CD14-positive monocyte (primary cell): ENCODE data around the gene TTC38. TPM values are rescaled to one million over a fixed set of nuclear protein-coding genes. Genes with fewer than 3 reads are reported as not detected.

Experiments used
- DNase-seq, 3 donors: peaks; one replicate each; pipeline ENCODE4 v3.0.0-alpha.2; 2011 to 2022
- H2AFZ ChIP-seq: 2 replicates; pipeline ENCODE4 v1.6.0; 2012; ENCODE audit warnings: mild to moderate bottlenecking, low read depth, low read length, inconsistent platforms; ENCODE audit not compliant: insufficient read depth, poor library complexity, severe bottlenecking
- H3K27ac ChIP-seq, 2 donors: 1 replicate in 1 of 2; 2 replicates in 1 of 2; pipeline ENCODE4 v1.5.1; 2012 to 2013; ENCODE audit warnings: low read length in 2 of 2, control low read depth in 1 of 2, inconsistent platforms in 1 of 2, low read depth in 1 of 2, mild to moderate bottlenecking in 1 of 2
- H3K27me3 ChIP-seq, 2 donors: one replicate each; pipeline versions ENCODE4 v1.6.0 to v1.6.1; 2011 to 2013; ENCODE audit warnings: low read length in 2 of 2; ENCODE audit not compliant: control insufficient read depth in 2 of 2, insufficient read depth in 2 of 2
- H3K36me3 ChIP-seq, 2 donors: replicated peaks in 1 of 2; 1 replicate in 1 of 2; 2 replicates in 1 of 2; pipeline versions ENCODE4 v1.5.1 to v1.6.1; 2012 to 2013; ENCODE audit warnings: low read length in 2 of 2, control low read depth in 1 of 2, inconsistent platforms in 1 of 2, mild to moderate bottlenecking in 1 of 2; ENCODE audit not compliant: insufficient read depth in 2 of 2, control insufficient read depth in 1 of 2
- H3K4me1 ChIP-seq, 2 donors: 1 replicate in 1 of 2; 2 replicates in 1 of 2; pipeline versions ENCODE4 v1.5.1 to v1.6.1; 2012 to 2013; ENCODE audit warnings: low read length in 2 of 2, control low read depth in 1 of 2, inconsistent platforms in 1 of 2, mild to moderate bottlenecking in 1 of 2, moderate library complexity in 1 of 2; ENCODE audit not compliant: insufficient read depth in 2 of 2, control insufficient read depth in 1 of 2
- H3K4me2 ChIP-seq: replicated peaks from 2 replicates; pipeline ENCODE3; 2012; ENCODE audit warnings: low read length, moderate library complexity, mild to moderate bottlenecking; ENCODE audit not compliant: poor library complexity, severe bottlenecking; ENCODE audit errors: extremely low read depth
- H3K4me3 ChIP-seq, 3 experiments: fragments of 200-600 bp in 1 of 3; sonication (generic) in 1 of 3; replicated peaks in 1 of 3; 1 replicate in 2 of 3; 2 replicates in 1 of 3; pipeline ENCODE4 v1.5.1; 2011 to 2013; ENCODE audit warnings: low read length in 3 of 3, mild to moderate bottlenecking in 3 of 3, control low read depth in 2 of 3, low read depth in 2 of 3, inconsistent platforms in 1 of 3, moderate library complexity in 1 of 3
- H3K79me2 ChIP-seq: 2 replicates; pipeline ENCODE4 v1.6.0; 2012; ENCODE audit warnings: mild to moderate bottlenecking, control low read depth, inconsistent platforms, low read length, moderate library complexity; ENCODE audit not compliant: insufficient read depth
- H3K9ac ChIP-seq: 2 replicates; pipeline ENCODE4 v1.6.0; 2017; ENCODE audit warnings: low read length, mild to moderate bottlenecking; ENCODE audit not compliant: insufficient read depth, poor library complexity, severe bottlenecking
- H3K9me3 ChIP-seq, 2 donors: replicated peaks in 1 of 2; 1 replicate in 1 of 2; 2 replicates in 1 of 2; pipeline versions ENCODE4 v1.5.1 to v1.6.1; 2012 to 2013; ENCODE audit warnings: low read length in 2 of 2, control low read depth in 1 of 2; ENCODE audit not compliant: control insufficient read depth in 1 of 2, insufficient read depth in 1 of 2
- H4K20me1 ChIP-seq: 2 replicates; pipeline ENCODE4 v1.6.0; 2012; ENCODE audit warnings: mild to moderate bottlenecking, low read length, control low read depth, moderate library complexity; ENCODE audit not compliant: insufficient read depth
- H3K27ac Mint-ChIP-seq, 7 donors: one replicate each; pipeline ENCODE4 v1.8.0; 2020; ENCODE audit warnings: mild to moderate bottlenecking in 7 of 7, mixed read lengths in 7 of 7, moderate library complexity in 6 of 7, inconsistent platforms in 2 of 7
- H3K27me3 Mint-ChIP-seq, 3 donors: one replicate each; pipeline ENCODE4 v1.8.0; 2021 to 2022; ENCODE audit warnings: low read depth in 3 of 3, mild to moderate bottlenecking in 3 of 3, mixed read lengths in 3 of 3, moderate library complexity in 3 of 3, inconsistent platforms in 1 of 3
- H3K36me3 Mint-ChIP-seq, 2 donors: one replicate each; pipeline ENCODE4 v1.8.0; 2020; ENCODE audit warnings: mixed read lengths in 2 of 2, inconsistent platforms in 1 of 2, mild to moderate bottlenecking in 1 of 2
- H3K4me1 Mint-ChIP-seq: one replicate; pipeline ENCODE4 v1.8.0; 2020; ENCODE audit warnings: mild to moderate bottlenecking, mixed read lengths
- H3K4me3 Mint-ChIP-seq, 2 donors: one replicate each; pipeline ENCODE4 v1.8.0; 2020; ENCODE audit warnings: mild to moderate bottlenecking in 2 of 2, mixed read lengths in 2 of 2, moderate library complexity in 1 of 2
- H3K9me3 Mint-ChIP-seq, 7 donors: one replicate each; pipeline ENCODE4 v1.8.0; 2020 to 2022; ENCODE audit warnings: mixed read lengths in 7 of 7, mild to moderate bottlenecking in 6 of 7, moderate library complexity in 6 of 7, inconsistent platforms in 2 of 7
- WGBS: methylation state at CpG from one replicate; pipeline ENCODE4 v1.1.5; 2013; ENCODE audit warnings: missing lambda C conversion rate; ENCODE audit not compliant: insufficient coverage; 5-methylcytosine and 5-hydroxymethylcytosine counted together
- intact Hi-C, 2 donors: fragments of 100-400 bp; cut with micrococcal nuclease; formaldehyde crosslinking; loops; one replicate each; pipeline versions ENCODE4 v1.15.0 to v1.15.1; 2023
- polyA plus RNA-seq, 3 donors: library from polyadenylated mRNA; depleted of rRNA in 1 of 3; unstranded in 2 of 3; stranded (reverse) in 1 of 3; fragments of 300-500 nt in 2 of 3; fragments of >200 nt in 1 of 3; fragmentation: Illumina TruSeq in 2 of 3; gene quantifications; 1 replicate in 2 of 3; 2 replicates in 1 of 3; pipeline ENCODE4 v1.2.3, GENCODE V29; 2012 to 2021
- TF ChIP-seq, protein P1 (sequence below): fragments of 200-600 bp; IDR thresholded peaks from one replicate; pipeline ENCODE4 v1.8.0; 2022; ENCODE audit warnings: antibody characterized with exemption, mild to moderate bottlenecking

The TTC38 gene
- polyA plus RNA-seq, 3 donors: 14.7 to 22.5 (median 17.0) TPM

DNA sequence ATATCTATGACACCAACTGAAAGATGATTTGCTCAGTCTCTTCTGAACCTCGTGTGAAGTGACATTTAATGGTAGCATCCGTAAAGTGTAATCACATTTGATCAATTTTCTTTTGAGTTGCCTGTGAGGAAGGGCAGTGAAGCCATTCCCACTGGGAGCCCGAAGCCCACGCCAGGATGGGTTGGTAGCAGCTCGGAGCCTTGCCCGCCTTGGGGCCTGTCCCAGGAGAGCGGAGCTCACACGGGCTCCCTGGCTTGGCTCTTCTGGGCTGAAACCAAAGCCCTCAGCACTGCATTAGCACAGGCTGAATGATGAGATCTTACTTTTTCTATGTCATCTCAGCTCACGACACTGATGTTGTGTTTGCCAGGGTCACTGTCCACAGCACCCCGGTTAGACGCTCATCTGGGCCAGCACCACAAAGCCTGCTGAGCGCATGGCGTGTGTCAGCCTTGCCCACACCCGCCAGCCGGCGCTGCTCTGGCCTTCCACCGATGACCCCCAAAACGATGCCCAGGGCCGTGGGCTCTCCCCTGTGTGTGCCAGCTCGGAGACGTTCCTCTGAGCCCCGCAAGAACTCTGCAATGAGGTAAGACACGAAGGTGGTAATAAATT is 58.4 kb downstream of the TTC38 start:
- H3K27me3 ChIP-seq: no peaks in the 10 kb centered on the region
- peaks cover 3% of the 10 kb centered on the region for H3K79me2 ChIP-seq
- Mint-ChIP-seq H3K36me3 (peaks cover 72 to 96% of the 10 kb centered on the region in 2 donors), H3K9me3 (no peaks in the 10 kb centered on the region), H3K27ac (no peak overlapping the region), H3K4me1 (no peaks in the 10 kb centered on the region), H3K4me3 (no peak overlapping the region), H3K27me3 (peaks cover 0 to 2% (median 0%) of the 10 kb centered on the region in 3 donors)
- DNase-seq: no peak
- no peak overlapping the region for H3K9ac ChIP-seq
- WGBS: 95% methylated on average over 22 of the region's 23 CpGs
- H3K4me2 ChIP-seq: no peak overlapping the region
- intact Hi-C loops: no loop called here
- no peaks in the 10 kb centered on the region for H4K20me1 ChIP-seq
- no peaks in the 10 kb centered on the region for H3K4me1 ChIP-seq
- no peak overlapping the region for H2AFZ ChIP-seq
- no peak overlapping the region for H3K27ac ChIP-seq
- TF ChIP-seq, protein P1, sequence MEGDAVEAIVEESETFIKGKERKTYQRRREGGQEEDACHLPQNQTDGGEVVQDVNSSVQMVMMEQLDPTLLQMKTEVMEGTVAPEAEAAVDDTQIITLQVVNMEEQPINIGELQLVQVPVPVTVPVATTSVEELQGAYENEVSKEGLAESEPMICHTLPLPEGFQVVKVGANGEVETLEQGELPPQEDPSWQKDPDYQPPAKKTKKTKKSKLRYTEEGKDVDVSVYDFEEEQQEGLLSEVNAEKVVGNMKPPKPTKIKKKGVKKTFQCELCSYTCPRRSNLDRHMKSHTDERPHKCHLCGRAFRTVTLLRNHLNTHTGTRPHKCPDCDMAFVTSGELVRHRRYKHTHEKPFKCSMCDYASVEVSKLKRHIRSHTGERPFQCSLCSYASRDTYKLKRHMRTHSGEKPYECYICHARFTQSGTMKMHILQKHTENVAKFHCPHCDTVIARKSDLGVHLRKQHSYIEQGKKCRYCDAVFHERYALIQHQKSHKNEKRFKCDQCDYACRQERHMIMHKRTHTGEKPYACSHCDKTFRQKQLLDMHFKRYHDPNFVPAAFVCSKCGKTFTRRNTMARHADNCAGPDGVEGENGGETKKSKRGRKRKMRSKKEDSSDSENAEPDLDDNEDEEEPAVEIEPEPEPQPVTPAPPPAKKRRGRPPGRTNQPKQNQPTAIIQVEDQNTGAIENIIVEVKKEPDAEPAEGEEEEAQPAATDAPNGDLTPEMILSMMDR: no peak
- H3K9me3 ChIP-seq: no peaks in the 10 kb centered on the region
- no peak overlapping the region for H3K4me3 ChIP-seq
- H3K36me3 ChIP-seq: peaks cover 62 to 96% of the 10 kb centered on the region in 2 donors

DNA sequence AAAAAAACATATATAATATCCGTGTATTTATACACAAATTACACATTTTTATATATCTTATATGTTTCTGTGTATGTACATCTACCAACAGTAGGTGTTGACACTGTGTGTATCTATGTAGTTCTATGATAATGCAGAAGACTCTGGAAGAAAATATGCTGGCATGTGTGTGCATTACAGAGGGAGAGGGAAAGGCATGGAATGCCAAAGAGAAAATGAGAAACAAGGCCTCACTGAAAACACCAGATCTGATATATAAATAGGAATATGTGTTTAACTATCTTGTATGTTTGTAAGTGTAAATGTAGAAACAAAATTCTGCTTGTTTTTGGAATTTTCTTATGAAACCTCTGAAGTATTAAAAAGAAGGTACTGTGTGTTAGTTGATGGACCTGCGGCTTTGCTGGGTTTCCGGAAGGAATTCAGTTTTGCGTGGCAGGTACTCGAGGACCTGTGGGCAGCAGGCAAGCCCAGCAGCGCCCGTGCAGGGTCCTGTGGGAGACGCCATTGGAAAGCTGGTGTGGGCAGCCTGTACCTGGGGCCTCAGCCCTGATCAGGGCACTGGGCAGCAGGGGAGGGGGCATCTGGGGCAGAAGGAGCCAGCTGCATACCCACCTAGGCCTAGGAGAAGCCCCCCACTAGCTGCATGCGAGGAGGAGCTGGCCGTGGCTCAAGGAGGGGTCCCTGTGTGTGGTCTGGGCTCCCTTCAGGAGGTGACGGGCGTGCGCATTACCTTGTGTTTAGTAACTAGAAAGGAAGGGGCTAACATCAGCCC is 60.1 kb downstream of the TTC38 start:
- TF ChIP-seq, protein P1: no peak
- no peaks in the 10 kb centered on the region for H4K20me1 ChIP-seq
- no peaks in the 10 kb centered on the region for H3K79me2 ChIP-seq
- no peaks in the 10 kb centered on the region for H3K27me3 ChIP-seq
- no peaks in the 10 kb centered on the region for H3K4me1 Mint-ChIP-seq
- H3K4me1 ChIP-seq: no peaks in the 10 kb centered on the region
- over 99% methylated on average over 11 of the region's 13 CpGs for WGBS
- H3K27ac ChIP-seq: no peak overlapping the region
- no peaks in the 10 kb centered on the region for H3K9me3 Mint-ChIP-seq
- no peaks in the 10 kb centered on the region for H3K9me3 ChIP-seq
- peaks cover 64 to 94% of the 10 kb centered on the region in 2 donors for H3K36me3 ChIP-seq
- peaks cover 0 to 2% (median 0%) of the 10 kb centered on the region in 3 donors for H3K27me3 Mint-ChIP-seq
- no peak overlapping the region for H2AFZ ChIP-seq
- no peak overlapping the region for H3K4me3 Mint-ChIP-seq
- H3K36me3 Mint-ChIP-seq: peaks cover 60 to 95% of the 10 kb centered on the region in 2 donors
- H3K9ac ChIP-seq: no peak overlapping the region
- H3K4me2 ChIP-seq: no peak overlapping the region
- no peak overlapping the region for H3K27ac Mint-ChIP-seq
- no peak overlapping the region for H3K4me3 ChIP-seq
- intact Hi-C loops: no loop called here
- no peak for DNase-seq
